Measurements from ENCODE around the gene ARHGAP4. TPM values are rescaled to one million over a fixed set of nuclear protein-coding genes. Genes with fewer than 3 reads are reported as not detected.

The ARHGAP4 gene
- total RNA-seq, 2 experiments from 2014 or later, result 456 to 463 TPM

DNA sequence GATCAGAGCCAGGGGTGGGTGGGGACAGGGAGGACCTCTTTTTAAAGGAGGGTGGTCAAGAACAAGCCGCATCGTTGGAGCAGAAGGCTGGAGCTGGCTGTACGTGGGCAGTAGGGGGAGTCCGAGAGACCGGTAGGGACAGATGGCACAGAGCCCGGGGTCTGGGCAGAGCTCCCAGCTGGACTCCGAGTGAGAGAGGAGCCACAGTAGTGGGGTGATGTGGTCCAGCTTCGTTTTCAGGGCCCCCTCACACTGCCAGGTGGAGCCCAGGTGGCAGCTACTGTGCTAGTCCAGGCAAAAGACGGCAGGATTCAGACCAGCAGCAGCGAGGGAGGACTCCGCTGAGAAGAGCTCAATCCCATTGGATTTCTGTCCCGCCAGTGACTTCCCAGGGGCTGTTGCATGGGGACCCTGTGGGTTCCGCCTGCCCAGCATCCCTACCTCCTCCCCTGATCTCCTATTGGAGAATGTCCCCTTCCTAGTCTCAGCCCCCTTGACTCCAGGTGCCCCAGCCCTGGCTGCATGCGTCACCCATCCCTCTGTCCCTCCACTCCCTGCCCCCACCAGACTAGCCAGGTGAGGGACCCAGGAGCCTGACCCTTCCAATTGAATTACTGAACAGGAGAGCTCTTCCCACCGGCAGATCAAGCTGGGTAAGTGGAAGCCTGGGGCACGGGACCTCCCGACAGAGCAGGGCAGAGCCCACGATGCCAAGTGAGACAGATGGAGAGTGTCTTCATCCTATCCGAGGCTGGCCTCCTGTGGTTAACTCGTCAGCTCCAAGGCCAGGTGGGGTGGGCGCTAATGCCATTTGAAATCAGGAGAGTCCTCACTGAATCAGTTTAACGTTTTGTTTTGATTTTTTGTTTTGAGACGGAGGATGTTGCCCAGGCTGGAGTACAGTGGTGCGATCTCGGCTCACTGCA, 2.9 kb downstream of the ARHGAP4 start:
- DNase-seq, result peak in 2 of 14 experiments; percentile 36 to 40
- Mint-ChIP-seq H3K27ac (peak overlapping the region; percentile 97), H3K36me3 (ENCODE audit: low read depth) (peaks cover 58% of the 10 kb centered on the region), H3K27me3 (no peaks in the 10 kb centered on the region), H3K9me3 (no peaks in the 10 kb centered on the region), H3K4me3 (peak overlapping the region; percentile 97), H3K4me1 (ENCODE audit: low read depth) (peaks cover 33% of the 10 kb centered on the region)
- ChIA-PET CTCF (interaction anchor here (1.0 to 8.3 kb wide), 9 partner anchors 14 to 159 kb away, joined by 3 to 101 read pairs (median 4); partner anchors contain the start of genes PLXNB3 and RENBP), POLR2A (interaction anchor here (1.4 to 7.2 kb wide), 6 partner anchors 11 to 129 kb away, joined by 5 to 196 read pairs (median 9); partner anchors contain the start of genes IDH3G, NAA10, RENBP and SSR4)
- ATAC-seq (ENCODE audit: poor library complexity), result no peak
- Histone ChIP-seq H3K4me1 (ENCODE audit: insufficient read depth, low read length) (peaks cover 59% of the 10 kb centered on the region), H3K27ac (ENCODE audit: low read depth in 1 of 2, low read length in 2 of 2) (peak overlapping the region in 1 of 2 donors; percentile 35), H3K9me3 (ENCODE audit: control insufficient read depth in 1 of 2, insufficient read depth in 1 of 2, low read length in 2 of 2) (no peaks in the 10 kb centered on the region), H3K27me3 (ENCODE audit: control insufficient read depth in 1 of 2, insufficient read depth in 2 of 2, low read length in 2 of 2) (no peaks in the 10 kb centered on the region), H3K36me3 (ENCODE audit: insufficient read depth, low read length) (peaks cover 34% of the 10 kb centered on the region), H3K4me3 (ENCODE audit: low read length) (peak overlapping the region; percentile 83)
- TF ChIP-seq, protein P1, sequence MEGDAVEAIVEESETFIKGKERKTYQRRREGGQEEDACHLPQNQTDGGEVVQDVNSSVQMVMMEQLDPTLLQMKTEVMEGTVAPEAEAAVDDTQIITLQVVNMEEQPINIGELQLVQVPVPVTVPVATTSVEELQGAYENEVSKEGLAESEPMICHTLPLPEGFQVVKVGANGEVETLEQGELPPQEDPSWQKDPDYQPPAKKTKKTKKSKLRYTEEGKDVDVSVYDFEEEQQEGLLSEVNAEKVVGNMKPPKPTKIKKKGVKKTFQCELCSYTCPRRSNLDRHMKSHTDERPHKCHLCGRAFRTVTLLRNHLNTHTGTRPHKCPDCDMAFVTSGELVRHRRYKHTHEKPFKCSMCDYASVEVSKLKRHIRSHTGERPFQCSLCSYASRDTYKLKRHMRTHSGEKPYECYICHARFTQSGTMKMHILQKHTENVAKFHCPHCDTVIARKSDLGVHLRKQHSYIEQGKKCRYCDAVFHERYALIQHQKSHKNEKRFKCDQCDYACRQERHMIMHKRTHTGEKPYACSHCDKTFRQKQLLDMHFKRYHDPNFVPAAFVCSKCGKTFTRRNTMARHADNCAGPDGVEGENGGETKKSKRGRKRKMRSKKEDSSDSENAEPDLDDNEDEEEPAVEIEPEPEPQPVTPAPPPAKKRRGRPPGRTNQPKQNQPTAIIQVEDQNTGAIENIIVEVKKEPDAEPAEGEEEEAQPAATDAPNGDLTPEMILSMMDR (IDR thresholded peaks at IDR 0.05), result no peak
- intact Hi-C loops (cut with DNase I, micrococcal nuclease), result loop anchor here in 1 of 2 experiments (5.0 kb wide), 1 partner anchor 44 kb away; no protein-coding TSS in a partner anchor

DNA sequence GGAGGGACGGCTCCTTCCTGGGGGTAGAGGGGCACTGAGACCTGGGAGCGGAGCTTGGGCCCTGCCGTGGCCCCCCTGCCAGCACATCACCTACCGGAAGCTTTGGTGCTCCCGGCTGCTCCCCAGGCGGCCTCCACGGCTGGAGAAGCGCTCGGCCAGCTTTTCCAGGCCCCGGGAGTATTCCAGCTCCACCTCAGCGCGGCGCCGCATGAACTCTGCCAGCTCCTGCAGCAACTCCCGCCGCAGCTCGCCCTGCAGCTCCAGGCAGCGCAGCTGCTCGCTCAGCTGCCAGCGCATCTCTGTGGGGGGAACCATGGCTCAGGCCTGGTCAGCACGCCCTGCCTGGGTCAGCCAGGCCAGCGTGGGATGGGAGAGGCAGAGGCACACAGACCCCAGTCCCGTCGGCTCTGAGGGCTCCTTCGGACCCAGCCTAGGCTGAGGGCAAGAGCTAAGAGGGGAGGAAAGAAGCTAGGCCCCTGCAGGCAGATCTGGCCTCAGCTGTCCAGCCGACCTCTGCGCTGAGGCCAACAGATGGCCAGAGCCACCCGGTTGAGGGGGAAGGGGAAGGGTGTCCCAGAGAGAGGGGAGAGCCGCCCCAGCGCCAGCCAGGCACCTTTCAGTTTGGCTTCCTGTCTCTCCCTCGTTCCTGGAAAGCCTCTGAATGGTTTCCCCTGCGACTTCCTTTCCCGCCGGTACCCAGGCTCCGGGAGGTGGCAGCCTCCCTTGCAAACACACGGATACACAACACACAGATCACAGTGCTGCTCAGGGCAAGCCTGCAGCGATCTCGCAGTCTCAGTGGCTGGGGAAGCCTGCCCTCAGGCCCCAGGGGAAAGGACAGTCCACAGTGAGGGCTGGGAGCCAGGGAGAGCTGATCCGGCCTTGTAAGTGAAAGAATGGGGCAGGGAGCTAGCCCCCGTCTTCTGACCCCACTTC, 4.3 kb downstream of the ARHGAP4 start:
- no peaks in the 10 kb centered on the region for H3K9me3 Mint-ChIP-seq
- Histone ChIP-seq H3K4me3 (ENCODE audit: low read length) (peak overlapping the region; percentile 83), H3K27ac (ENCODE audit: low read depth in 1 of 2, low read length in 2 of 2) (peak overlapping the region in 1 of 2 donors; percentile 10), H3K9me3 (ENCODE audit: control insufficient read depth in 1 of 2, insufficient read depth in 1 of 2, low read length in 2 of 2) (no peaks in the 10 kb centered on the region), H3K27me3 (ENCODE audit: control insufficient read depth in 1 of 2, insufficient read depth in 2 of 2, low read length in 2 of 2) (no peaks in the 10 kb centered on the region), H3K4me1 (ENCODE audit: insufficient read depth, low read length) (peaks cover 49% of the 10 kb centered on the region), H3K36me3 (ENCODE audit: insufficient read depth, low read length) (peaks cover 43% of the 10 kb centered on the region)
- intact Hi-C loops (cut with DNase I, micrococcal nuclease), result loop anchor here in 1 of 2 experiments (5.0 kb wide), 1 partner anchor 46 kb away; no protein-coding TSS in a partner anchor
- H3K27ac Mint-ChIP-seq, result peak overlapping the region; percentile 97
- peaks cover 55% of the 10 kb centered on the region for H3K36me3 Mint-ChIP-seq (ENCODE audit: low read depth)
- ChIA-PET CTCF (interaction anchor here (1.3 to 1.4 kb wide), 2 partner anchors 23 to 47 kb away, joined by 4 to 5 read pairs; partner anchors contain the start of gene RENBP), POLR2A (interaction anchor here (1.0 to 7.2 kb wide), 6 partner anchors 15 to 128 kb away, joined by 3 to 196 read pairs (median 6); partner anchors contain the start of genes IDH3G, RENBP and SSR4)
- H3K4me1 Mint-ChIP-seq (ENCODE audit: low read depth), result peaks cover 32% of the 10 kb centered on the region
- peak overlapping the region; percentile 97 for H3K4me3 Mint-ChIP-seq
- H3K27me3 Mint-ChIP-seq, result no peaks in the 10 kb centered on the region
- TF ChIP-seq, protein P1 (IDR thresholded peaks at IDR 0.05), result no peak
- DNase-seq (peak in 1 of 14 experiments; percentile 19), ATAC-seq (ENCODE audit: poor library complexity) (no peak)

DNA sequence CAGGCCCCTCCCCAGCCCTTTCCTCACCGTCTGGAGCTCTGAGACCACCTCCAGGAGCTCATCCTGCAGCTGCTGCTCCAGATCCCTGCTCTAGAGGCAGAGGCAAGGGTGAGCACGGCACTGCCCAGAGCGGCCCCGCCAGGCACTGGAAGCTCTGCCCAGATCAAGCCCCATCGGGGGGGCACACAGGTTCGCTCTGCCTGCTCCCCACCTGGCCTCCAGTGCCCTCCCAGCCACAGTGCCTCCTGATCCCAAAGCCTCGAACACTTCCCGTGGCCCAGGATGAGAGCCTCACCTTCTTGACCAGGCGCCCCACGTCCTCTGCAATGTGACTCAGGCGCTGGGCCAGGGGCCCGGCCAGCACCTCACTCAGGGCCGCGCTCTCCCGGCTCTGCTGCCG, 5.0 kb downstream of the ARHGAP4 start:
- TF ChIP-seq, protein P1 (IDR thresholded peaks at IDR 0.05), result no peak
- peak in 1 of 14 experiments; percentile 6 for DNase-seq
- intact Hi-C loops (cut with DNase I, micrococcal nuclease), result loop anchor here in 1 of 2 experiments (5.0 kb wide), 1 partner anchor 46 kb away; no protein-coding TSS in a partner anchor
- peaks cover 34% of the 10 kb centered on the region for H3K4me1 Mint-ChIP-seq (ENCODE audit: low read depth)
- peaks cover 57% of the 10 kb centered on the region for H3K36me3 Mint-ChIP-seq (ENCODE audit: low read depth)
- no peak overlapping the region for H3K4me3 Mint-ChIP-seq
- peaks cover 48% of the 10 kb centered on the region for H3K36me3 ChIP-seq (ENCODE audit: insufficient read depth, low read length)
- no peak for ATAC-seq (ENCODE audit: poor library complexity)
- POLR2A ChIA-PET, result interaction anchor here (1.1 kb wide), 1 partner anchor 26 kb away, joined by 3 read pairs; no protein-coding TSS in a partner anchor
- H3K27me3 Mint-ChIP-seq, result no peaks in the 10 kb centered on the region
- H3K27ac Mint-ChIP-seq, result no peak overlapping the region
- no peaks in the 10 kb centered on the region for H3K9me3 Mint-ChIP-seq
- H3K4me3 ChIP-seq (ENCODE audit: low read length), result no peak overlapping the region
- no peaks in the 10 kb centered on the region for H3K27me3 ChIP-seq (ENCODE audit: control insufficient read depth in 1 of 2, insufficient read depth in 2 of 2, low read length in 2 of 2)
- no peaks in the 10 kb centered on the region for H3K9me3 ChIP-seq (ENCODE audit: control insufficient read depth in 1 of 2, insufficient read depth in 1 of 2, low read length in 2 of 2)
- peaks cover 45% of the 10 kb centered on the region for H3K4me1 ChIP-seq (ENCODE audit: insufficient read depth, low read length)
- CTCF ChIA-PET, result no interaction called here
- H3K27ac ChIP-seq (ENCODE audit: low read depth in 1 of 2, low read length in 2 of 2), result no peak overlapping the region

All from CD4-positive, alpha-beta T cell (primary cell).